Measurements from ENCODE around the gene ACVR2B. TPM values are rescaled to one million over a fixed set of nuclear protein-coding genes. Genes with fewer than 3 reads are reported as not detected.

The ACVR2B gene
- total RNA-seq, 2 donors from 2014 or later = 8.2 to 9.1 TPM

DNA sequence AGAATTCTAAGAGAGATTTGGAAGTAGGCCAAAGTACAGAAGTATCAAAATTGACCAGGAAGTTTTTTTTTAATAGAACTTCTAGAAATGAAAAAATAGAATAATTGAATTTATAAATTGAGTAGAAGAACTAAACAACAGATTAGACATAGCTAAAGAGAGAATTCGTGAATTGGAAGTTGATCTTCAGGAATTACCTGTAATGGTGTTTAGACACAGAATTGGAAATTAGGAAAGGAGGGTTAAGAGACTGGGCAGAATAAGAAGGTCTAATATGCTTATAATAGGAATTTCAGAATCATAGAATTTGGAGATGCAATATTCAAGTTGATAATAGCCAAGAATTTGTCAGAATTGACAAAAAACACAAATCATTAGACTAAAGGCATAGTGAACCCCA lies 16.2 kb downstream of the ACVR2B start:
- H3K4me1 Mint-ChIP-seq (ENCODE audit: low read depth) = peaks cover 15% of the 10 kb centered on the region
- DNase-seq (no peak), ATAC-seq (replicated peaks in 1 of 2) (no peak)
- no peak overlapping the region for H3K27ac Mint-ChIP-seq
- H3K9me3 Mint-ChIP-seq = peaks cover 7% of the 10 kb centered on the region in 2 donors
- no peaks in the 10 kb centered on the region for H3K27me3 Mint-ChIP-seq (ENCODE audit: low read depth)
- no peak overlapping the region for H3K4me3 Mint-ChIP-seq
- H3K36me3 Mint-ChIP-seq (ENCODE audit: insufficient read depth in 2 of 2) = peaks cover 11 to 14% of the 10 kb centered on the region in 2 donors

DNA sequence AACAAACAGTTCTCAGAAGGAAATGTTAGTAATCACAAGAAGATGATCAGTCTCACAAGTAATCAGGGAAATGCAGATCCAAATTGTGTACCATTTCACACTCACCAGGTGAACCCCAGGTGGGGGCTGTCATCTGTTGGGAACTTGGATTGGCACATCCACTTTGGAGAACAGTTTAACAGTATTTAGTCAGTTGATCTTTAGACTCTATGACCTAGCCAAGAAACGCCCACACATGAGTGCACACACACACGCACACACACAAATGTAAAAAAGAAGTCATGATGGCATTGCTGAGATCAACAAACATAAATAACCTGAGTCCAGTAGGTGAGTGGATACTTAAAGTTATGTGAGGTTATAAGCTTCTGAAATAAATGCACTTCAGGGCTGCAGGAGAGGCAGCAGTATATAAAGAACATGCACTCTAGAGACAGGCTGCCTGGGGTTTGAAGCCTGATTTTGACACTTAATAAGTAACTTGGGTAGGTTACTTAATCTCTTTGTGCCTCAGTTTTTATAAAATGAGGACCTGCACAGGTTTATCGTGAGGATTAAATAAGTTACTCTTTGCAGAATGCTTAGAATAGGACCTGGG lies 17.7 kb downstream of the ACVR2B start:
- H3K27ac Mint-ChIP-seq = no peak overlapping the region
- no peaks in the 10 kb centered on the region for H3K27me3 Mint-ChIP-seq (ENCODE audit: low read depth)
- ATAC-seq (replicated peaks in 1 of 2) (no peak), DNase-seq (no peak)
- H3K4me1 Mint-ChIP-seq (ENCODE audit: low read depth) = peaks cover 15% of the 10 kb centered on the region
- H3K36me3 Mint-ChIP-seq (ENCODE audit: insufficient read depth in 2 of 2) = peaks cover 9 to 14% of the 10 kb centered on the region in 2 donors
- H3K9me3 Mint-ChIP-seq = peaks cover 4 to 5% of the 10 kb centered on the region in 2 donors
- H3K4me3 Mint-ChIP-seq = no peak overlapping the region

DNA sequence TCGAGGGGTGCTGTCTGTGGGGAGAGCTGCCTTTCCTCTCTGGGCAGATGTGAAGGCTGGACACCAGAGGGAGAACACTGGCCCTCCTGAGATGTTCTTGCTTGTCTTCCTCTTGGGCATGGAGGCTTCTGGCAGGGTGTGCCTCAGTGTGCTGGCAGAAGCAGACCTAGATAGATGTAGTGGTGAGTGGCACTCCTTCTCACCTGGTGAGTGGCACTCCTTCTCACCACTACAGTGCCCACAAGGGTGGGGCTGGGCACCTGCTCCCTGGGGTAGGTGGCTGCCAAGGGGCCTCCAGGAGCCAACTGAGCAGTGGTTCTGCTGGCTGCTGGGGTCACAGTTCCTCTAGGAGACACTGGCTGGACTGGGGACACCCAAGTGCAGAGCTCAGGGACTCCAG lies 18.7 kb downstream of the ACVR2B start:
- Mint-ChIP-seq H3K36me3 (ENCODE audit: insufficient read depth in 2 of 2) (peaks cover 9 to 14% of the 10 kb centered on the region in 2 donors), H3K9me3 (peaks cover 4 to 5% of the 10 kb centered on the region in 2 donors), H3K27me3 (ENCODE audit: low read depth) (no peaks in the 10 kb centered on the region), H3K27ac (no peak overlapping the region), H3K4me3 (no peak overlapping the region), H3K4me1 (ENCODE audit: low read depth) (peaks cover 15% of the 10 kb centered on the region)
- ATAC-seq (replicated peaks in 1 of 2) = no peak
- DNase-seq = no peak

DNA sequence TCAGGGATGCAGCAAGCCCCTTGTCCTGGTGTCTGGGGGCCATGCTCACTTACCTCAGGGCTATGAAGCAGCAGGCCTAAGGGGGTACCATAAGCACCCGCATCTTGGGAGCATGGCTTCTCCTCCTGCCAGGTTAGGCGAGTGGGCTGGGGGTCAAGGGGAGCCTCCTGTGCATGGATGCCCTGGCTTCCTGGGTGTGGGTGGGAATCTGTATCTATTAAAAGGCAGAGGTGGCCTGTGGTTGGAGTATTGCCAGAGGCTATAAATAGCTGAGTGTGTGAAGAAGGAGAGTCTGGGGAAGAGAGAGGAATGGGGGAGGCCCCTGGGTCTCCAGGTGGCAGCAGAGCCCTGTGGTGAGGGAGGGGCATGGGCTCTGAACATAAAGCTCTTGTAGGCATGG lies 19.5 kb downstream of the ACVR2B start:
- DNase-seq (no peak), ATAC-seq (replicated peaks in 1 of 2) (no peak)
- Mint-ChIP-seq H3K4me3 (no peak overlapping the region), H3K27me3 (ENCODE audit: low read depth) (no peaks in the 10 kb centered on the region), H3K36me3 (ENCODE audit: insufficient read depth in 2 of 2) (peaks cover 9 to 14% of the 10 kb centered on the region in 2 donors), H3K27ac (no peak overlapping the region), H3K4me1 (ENCODE audit: low read depth) (peaks cover 15% of the 10 kb centered on the region), H3K9me3 (peaks cover 4 to 5% of the 10 kb centered on the region in 2 donors)

DNA sequence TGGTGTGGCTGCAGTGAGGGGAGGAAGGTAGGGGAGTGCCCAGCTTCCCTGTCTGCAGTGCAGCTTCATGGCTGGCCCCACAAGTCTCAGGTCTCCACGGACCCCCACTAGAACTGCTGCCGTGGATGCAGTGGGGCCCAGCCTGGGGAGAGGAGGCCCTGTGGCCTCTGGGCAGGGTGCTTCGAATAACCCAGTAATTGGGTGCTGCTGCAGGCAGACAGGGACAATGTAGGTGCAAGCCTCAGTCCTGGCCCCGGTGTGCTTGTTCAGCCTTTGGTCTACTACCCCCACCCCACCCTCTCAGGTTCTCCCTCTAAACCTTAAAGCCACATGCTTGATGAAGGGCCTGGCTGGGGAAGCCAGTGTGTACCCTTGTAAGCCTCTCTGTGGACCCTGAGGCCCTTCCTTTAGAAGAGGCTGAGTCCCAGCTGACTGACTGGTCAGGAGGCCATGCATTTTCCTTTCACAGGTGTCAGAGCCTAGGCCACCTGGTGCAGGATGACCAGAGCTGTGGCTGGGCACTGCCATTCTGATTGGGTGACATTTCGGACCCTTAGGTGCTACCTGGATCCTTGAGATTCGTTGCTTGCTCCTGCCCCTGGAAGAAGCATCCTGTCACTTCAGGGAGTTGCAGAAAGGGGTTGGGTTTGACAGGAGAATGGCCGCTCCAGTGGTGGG lies 21.4 kb downstream of the ACVR2B start:
- ATAC-seq (replicated peaks in 1 of 2) = no peak
- H3K4me1 Mint-ChIP-seq (ENCODE audit: low read depth) = peaks cover 15% of the 10 kb centered on the region
- no peak for DNase-seq
- no peaks in the 10 kb centered on the region for H3K27me3 Mint-ChIP-seq (ENCODE audit: low read depth)
- H3K36me3 Mint-ChIP-seq (ENCODE audit: insufficient read depth in 2 of 2) = peaks cover 3 to 4% of the 10 kb centered on the region in 2 donors
- no peak overlapping the region for H3K4me3 Mint-ChIP-seq
- H3K27ac Mint-ChIP-seq = no peak overlapping the region
- peaks cover 0 to 3% of the 10 kb centered on the region in 2 donors for H3K9me3 Mint-ChIP-seq

DNA sequence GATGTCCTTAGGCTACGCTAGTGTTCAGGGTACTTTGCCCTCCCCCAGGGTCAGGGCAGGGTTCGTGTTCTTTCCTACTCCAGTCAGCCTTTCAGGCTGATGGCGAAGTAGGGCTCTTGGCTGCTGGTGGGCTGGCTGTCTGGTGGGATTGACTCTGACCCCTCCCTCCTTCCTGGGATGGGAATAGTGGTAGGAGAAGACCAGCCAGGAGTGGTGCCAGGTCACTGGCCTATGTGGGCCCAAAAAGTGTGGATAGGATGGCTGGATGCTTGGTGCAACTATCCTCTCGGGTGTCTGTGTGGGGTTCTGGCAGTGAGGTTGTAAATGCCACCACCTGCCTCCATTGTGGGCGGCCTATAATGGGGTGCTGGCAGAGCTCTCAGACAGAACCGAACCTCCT lies 22.0 kb downstream of the ACVR2B start:
- DNase-seq (no peak), ATAC-seq (replicated peaks in 1 of 2) (no peak)
- H3K4me1 Mint-ChIP-seq (ENCODE audit: low read depth) = peaks cover 15% of the 10 kb centered on the region

DNA sequence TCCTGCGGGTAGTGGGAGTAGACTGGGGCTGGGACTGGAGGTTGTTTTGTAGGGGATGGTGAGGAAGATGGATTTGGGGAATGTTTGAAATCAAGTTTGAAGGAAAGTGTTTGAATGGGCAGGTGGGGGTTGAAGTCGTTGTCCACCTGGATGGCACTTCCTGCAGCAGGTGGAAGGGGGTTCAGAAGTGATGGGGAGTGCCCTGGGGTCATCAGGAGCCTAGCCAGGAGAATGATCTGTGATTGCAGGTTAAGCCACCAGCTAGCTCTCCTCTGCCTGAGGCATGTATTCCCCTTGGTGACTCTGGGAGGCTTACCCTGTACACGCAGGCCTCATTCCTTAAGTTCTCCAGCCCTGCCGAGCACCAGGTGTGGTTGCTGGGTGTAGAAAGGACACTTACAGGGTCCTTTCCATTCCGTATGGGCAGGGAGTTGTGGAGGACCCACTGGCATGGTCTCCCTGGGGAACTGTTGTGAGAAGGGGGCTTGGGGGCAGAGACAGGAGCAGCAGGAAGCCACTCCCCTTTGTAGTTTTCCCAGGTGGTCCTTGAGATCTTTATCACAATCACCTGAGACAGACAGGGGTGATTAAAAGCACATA lies 22.6 kb downstream of the ACVR2B start:
- Mint-ChIP-seq H3K27me3 (ENCODE audit: low read depth) (no peaks in the 10 kb centered on the region), H3K9me3 (no peaks in the 10 kb centered on the region), H3K4me3 (no peak overlapping the region), H3K36me3 (ENCODE audit: insufficient read depth in 2 of 2) (no peaks in the 10 kb centered on the region), H3K4me1 (ENCODE audit: low read depth) (peaks cover 15% of the 10 kb centered on the region), H3K27ac (no peak overlapping the region)
- DNase-seq (no peak), ATAC-seq (replicated peaks in 1 of 2) (no peak)

More for the DNA sequence above, 22.0 kb downstream of the ACVR2B start:
- Mint-ChIP-seq H3K9me3 (no peaks in the 10 kb centered on the region), H3K4me3 (no peak overlapping the region), H3K27ac (no peak overlapping the region), H3K27me3 (ENCODE audit: low read depth) (no peaks in the 10 kb centered on the region), H3K36me3 (ENCODE audit: insufficient read depth in 2 of 2) (no peaks in the 10 kb centered on the region)

DNA sequence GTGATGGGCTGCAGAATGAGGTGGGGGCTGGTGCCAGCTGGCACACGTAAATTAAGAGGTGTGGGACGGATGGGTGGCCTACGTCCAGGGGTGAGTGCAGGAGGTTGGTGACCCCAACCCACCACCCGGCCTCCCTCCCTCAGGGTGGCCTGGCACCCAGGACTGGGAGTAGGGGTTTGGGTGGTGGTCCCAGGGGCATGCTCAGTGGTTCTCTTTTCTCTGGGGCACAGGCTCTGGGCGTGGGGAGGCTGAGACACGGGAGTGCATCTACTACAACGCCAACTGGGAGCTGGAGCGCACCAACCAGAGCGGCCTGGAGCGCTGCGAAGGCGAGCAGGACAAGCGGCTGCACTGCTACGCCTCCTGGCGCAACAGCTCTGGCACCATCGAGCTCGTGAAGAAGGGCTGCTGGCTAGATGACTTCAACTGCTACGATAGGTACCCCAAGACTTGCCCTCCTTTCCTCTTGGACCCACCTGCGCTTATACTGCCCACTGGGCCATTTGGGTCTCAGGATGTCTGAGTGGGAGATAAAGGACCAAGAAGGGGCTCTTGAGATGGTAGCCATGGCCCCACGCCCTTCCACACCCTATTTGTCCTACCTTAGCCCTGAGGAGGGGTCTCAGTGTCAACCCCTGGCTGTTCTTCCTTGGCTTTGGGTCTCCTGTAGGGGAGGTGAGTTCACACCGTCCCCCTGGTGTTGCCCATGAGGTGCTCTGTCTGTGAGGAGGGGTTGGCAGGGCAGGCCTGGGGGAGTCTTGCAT lies 23.5 kb downstream of the ACVR2B start:
- Mint-ChIP-seq H3K27me3 (ENCODE audit: low read depth) (no peaks in the 10 kb centered on the region), H3K4me1 (ENCODE audit: low read depth) (peaks cover 14% of the 10 kb centered on the region), H3K36me3 (ENCODE audit: insufficient read depth in 2 of 2) (no peaks in the 10 kb centered on the region), H3K9me3 (no peaks in the 10 kb centered on the region), H3K4me3 (no peak overlapping the region), H3K27ac (no peak overlapping the region)
- ATAC-seq (replicated peaks in 1 of 2) = no peak
- DNase-seq = no peak

DNA sequence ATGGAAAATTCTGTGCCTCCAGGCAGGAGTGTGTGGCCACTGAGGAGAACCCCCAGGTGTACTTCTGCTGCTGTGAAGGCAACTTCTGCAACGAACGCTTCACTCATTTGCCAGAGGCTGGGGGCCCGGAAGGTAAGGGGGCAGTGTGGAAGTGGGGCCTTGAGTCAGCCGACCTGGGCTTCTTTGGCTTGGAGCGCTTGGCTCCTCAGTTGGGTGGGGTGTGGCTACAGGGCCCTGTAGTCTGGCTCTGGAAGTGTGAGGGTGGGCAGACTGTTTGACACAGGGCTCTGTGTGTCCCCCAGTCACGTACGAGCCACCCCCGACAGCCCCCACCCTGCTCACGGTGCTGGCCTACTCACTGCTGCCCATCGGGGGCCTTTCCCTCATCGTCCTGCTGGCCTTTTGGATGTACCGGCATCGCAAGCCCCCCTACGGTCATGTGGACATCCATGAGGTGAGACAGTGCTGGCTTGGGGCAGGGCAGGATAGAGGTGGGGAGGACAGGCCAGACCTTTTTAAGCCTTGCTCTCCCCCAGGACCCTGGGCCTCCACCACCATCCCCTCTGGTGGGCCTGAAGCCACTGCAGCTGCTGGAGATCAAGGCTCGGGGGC lies 24.3 kb downstream of the ACVR2B start:
- no peak for DNase-seq
- H3K36me3 Mint-ChIP-seq (ENCODE audit: insufficient read depth in 2 of 2) = no peaks in the 10 kb centered on the region
- no peak overlapping the region for H3K27ac Mint-ChIP-seq
- H3K27me3 Mint-ChIP-seq (ENCODE audit: low read depth) = no peaks in the 10 kb centered on the region
- no peaks in the 10 kb centered on the region for H3K9me3 Mint-ChIP-seq
- peaks cover 7% of the 10 kb centered on the region for H3K4me1 Mint-ChIP-seq (ENCODE audit: low read depth)
- no peak for ATAC-seq (replicated peaks in 1 of 2)
- no peak overlapping the region for H3K4me3 Mint-ChIP-seq

DNA sequence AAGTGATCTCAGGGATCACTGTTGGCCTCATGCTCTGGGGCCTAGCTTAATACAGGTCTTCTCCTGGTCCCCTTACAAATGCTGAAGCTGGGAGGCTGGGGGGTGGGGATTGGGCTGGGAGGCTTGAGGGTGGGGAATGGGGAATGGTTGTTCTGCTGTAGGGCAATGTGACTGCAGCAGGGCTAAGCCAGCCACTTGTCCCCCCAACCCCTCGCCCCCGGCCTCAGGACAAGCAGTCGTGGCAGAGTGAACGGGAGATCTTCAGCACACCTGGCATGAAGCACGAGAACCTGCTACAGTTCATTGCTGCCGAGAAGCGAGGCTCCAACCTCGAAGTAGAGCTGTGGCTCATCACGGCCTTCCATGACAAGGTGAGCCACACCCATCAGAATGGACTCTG lies 25.2 kb downstream of the ACVR2B start:
- no peaks in the 10 kb centered on the region for H3K9me3 Mint-ChIP-seq
- ATAC-seq (replicated peaks in 1 of 2) (no peak), DNase-seq (no peak)
- H3K4me1 Mint-ChIP-seq (ENCODE audit: low read depth) = no peaks in the 10 kb centered on the region
- H3K27me3 Mint-ChIP-seq (ENCODE audit: low read depth) = no peaks in the 10 kb centered on the region
- H3K27ac Mint-ChIP-seq = no peak overlapping the region
- H3K36me3 Mint-ChIP-seq (ENCODE audit: insufficient read depth in 2 of 2) = no peaks in the 10 kb centered on the region
- no peak overlapping the region for H3K4me3 Mint-ChIP-seq

DNA sequence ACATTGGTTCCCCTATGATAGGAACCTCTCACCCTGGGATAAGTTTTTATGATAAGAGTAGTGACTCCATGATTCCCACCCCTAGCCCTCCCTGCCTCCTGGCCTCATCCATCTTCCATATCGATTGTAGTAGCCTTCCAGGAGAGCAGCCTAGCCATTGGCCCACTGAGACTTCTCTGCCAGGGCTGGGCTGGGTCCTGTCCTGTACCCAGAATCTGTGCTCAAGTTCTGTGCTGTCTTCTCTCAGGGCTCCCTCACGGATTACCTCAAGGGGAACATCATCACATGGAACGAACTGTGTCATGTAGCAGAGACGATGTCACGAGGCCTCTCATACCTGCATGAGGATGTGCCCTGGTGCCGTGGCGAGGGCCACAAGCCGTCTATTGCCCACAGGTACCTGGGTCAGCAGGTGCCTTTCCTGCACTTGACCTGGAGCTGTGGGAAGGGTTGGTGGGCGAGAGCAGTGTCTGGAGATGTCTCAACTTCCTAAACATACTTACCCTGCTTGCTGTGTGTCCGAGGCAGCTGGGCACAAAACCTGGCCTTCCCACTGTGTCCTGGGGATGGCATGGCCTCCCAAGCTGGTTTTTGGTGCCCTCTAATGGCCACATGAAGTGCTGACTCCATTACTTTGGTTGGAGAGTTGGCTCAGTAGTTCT lies 25.9 kb downstream of the ACVR2B start:
- no peak overlapping the region for H3K4me3 Mint-ChIP-seq
- H3K36me3 Mint-ChIP-seq (ENCODE audit: insufficient read depth in 2 of 2) = no peaks in the 10 kb centered on the region
- H3K9me3 Mint-ChIP-seq = no peaks in the 10 kb centered on the region
- no peak overlapping the region for H3K27ac Mint-ChIP-seq
- DNase-seq (peak; percentile 32 to 51), ATAC-seq (replicated peaks in 1 of 2) (peak; percentile 67 to 70)
- H3K4me1 Mint-ChIP-seq (ENCODE audit: low read depth) = no peaks in the 10 kb centered on the region
- H3K27me3 Mint-ChIP-seq (ENCODE audit: low read depth) = no peaks in the 10 kb centered on the region

DNA sequence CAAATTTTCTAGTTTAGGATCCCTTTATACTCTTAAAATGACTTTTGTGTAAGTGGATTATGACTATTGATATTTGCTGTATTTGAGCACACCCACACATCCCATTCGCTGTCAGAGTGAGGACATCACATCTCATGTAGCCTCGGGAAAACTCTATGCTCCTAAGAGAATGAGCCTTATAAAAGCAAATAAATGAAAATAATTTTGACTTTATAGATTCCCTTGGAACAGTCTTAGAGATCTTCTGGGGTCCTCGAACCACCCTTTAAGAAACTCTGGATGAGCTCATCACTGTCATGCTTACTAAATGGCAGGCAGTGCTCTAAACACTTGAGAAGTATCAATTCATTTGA lies 26.4 kb downstream of the ACVR2B start:
- H3K9me3 Mint-ChIP-seq = no peaks in the 10 kb centered on the region
- no peak overlapping the region for H3K27ac Mint-ChIP-seq
- no peaks in the 10 kb centered on the region for H3K36me3 Mint-ChIP-seq (ENCODE audit: insufficient read depth in 2 of 2)
- DNase-seq (no peak), ATAC-seq (replicated peaks in 1 of 2) (no peak)
- no peaks in the 10 kb centered on the region for H3K4me1 Mint-ChIP-seq (ENCODE audit: low read depth)
- no peak overlapping the region for H3K4me3 Mint-ChIP-seq
- H3K27me3 Mint-ChIP-seq (ENCODE audit: low read depth) = no peaks in the 10 kb centered on the region

All from activated T-cell treated with anti-CD3 and anti-CD28 coated beads, Interleukin-2, amount 50 U/mL, for 72 hours (primary cell).